A549 (cell line): Measurements from ENCODE around the gene ANKS6. TPM values are rescaled to one million over a fixed set of nuclear protein-coding genes. Genes with fewer than 3 reads are reported as not detected.

Source experiments
- ATAC-seq, 2 experiments: fragments of 200-7000 bp in 1 of 2; fragments of >200 bp in 1 of 2; cut with Nextera tagmentation in 1 of 2; cut with Tn5 transposase in 1 of 2; 3 replicates each; pipeline versions ENCODE4 v1.8.0 to v1.9.1; 2018 to 2020; ENCODE audit warnings: mild to moderate bottlenecking in 1 of 2, moderate library complexity in 1 of 2
- CTCF ChIA-PET: fragments of 300-600 bp; sonication (Branson Sonifier 250); formaldehyde crosslinking; extraction: SDS; loops from one replicate; lab custom pipeline; 2021; ENCODE audit warnings: antibody characterized with exemption, inconsistent platforms; lab: Yijun Ruan, JAX
- POLR2A ChIA-PET: fragments of 350-600 bp; formaldehyde crosslinking; extraction: SDS; loops from one replicate; lab custom pipeline; 2021; ENCODE audit warnings: antibody characterized with exemption, inconsistent platforms; lab: Yijun Ruan, JAX
- DNase-seq, 2 experiments: peaks; one replicate each; pipeline versions ENCODE4 v3.0.0 to v3.0.0-alpha.2; 2011 to 2016; ENCODE audit warnings: low read depth in 1 of 2, low spot score in 1 of 2
- FAIRE-seq: peaks from 2 replicates; lab custom pipeline; 2011; peaks lifted over from hg19 to GRCh38; lab: Jason Lieb, UNC
- H3K27ac ChIP-seq, 2 experiments: fragments of >200 bp; sonication (Bioruptor Twin); formaldehyde crosslinking; 3 replicates each; pipeline ENCODE4 v1.5.1; 2016 to 2017
- H3K4me1 ChIP-seq: fragments of >200 bp; sonication (Bioruptor Twin); formaldehyde crosslinking; 3 replicates; pipeline ENCODE4 v1.6.1; 2016
- H3K4me2 ChIP-seq: fragments of >200 bp; sonication (Bioruptor Twin); formaldehyde crosslinking; 3 replicates; pipeline ENCODE4 v1.6.1; 2016
- H3K4me3 ChIP-seq: fragments of >200 bp; sonication (Bioruptor Twin); formaldehyde crosslinking; 3 replicates; pipeline ENCODE4 v1.5.1; 2016
- H3K9me3 ChIP-seq: fragments of >200 bp; sonication (Bioruptor Twin); formaldehyde crosslinking; 3 replicates; pipeline ENCODE4 v1.6.1; 2016
- CBX2 ChIP-seq: fragments of 200-600 bp; sonication (generic); IDR thresholded peaks from 2 replicates; pipeline ENCODE4 v1.6.1; 2016; ENCODE audit warnings: low read depth, mild to moderate bottlenecking, borderline replicate concordance
- CEBPB ChIP-seq, 2 experiments: fragments of >200 bp in 1 of 2; sonication (Bioruptor Twin) in 1 of 2; formaldehyde crosslinking in 1 of 2; IDR thresholded peaks; 2 replicates each; pipeline ENCODE4 v1.6.1; 2012 to 2016
- CHD2 ChIP-seq: fragments of 150-350 bp; IDR thresholded peaks from 2 replicates; pipeline ENCODE4 v1.6.1; 2014; ENCODE audit warnings: low read length; ENCODE audit not compliant: partially characterized antibody
- EHF ChIP-seq: fragments of 250-450 bp; sonication (Bioruptor Pico); IDR thresholded peaks from 2 replicates; pipeline ENCODE4 v1.5.0; 2020; ENCODE audit warnings: mild to moderate bottlenecking
- EHMT2 ChIP-seq: fragments of 200-600 bp; sonication (generic); IDR thresholded peaks from 2 replicates; pipeline ENCODE4 v1.6.1; 2016; ENCODE audit warnings: antibody characterized with exemption, low read depth, mild to moderate bottlenecking, moderate library complexity
- ESRRA ChIP-seq: fragments of 150-350 bp; IDR thresholded peaks from 2 replicates; pipeline ENCODE4 v1.6.1; 2014; ENCODE audit warnings: mild to moderate bottlenecking, low read length, borderline replicate concordance
- FOSB ChIP-seq: fragments of 250-450 bp; sonication (Bioruptor Pico); IDR thresholded peaks from 2 replicates; pipeline ENCODE4 v1.5.0; 2020; ENCODE audit warnings: mild to moderate bottlenecking, moderate library complexity
- FOXS1 ChIP-seq: fragments of 250-450 bp; sonication (Bioruptor Pico); IDR thresholded peaks from 2 replicates; pipeline ENCODE4 v1.5.0; 2020; ENCODE audit warnings: mild to moderate bottlenecking, moderate library complexity
- GATA3 ChIP-seq: IDR thresholded peaks from 2 replicates; pipeline ENCODE4 v1.6.1; 2012; ENCODE audit warnings: borderline replicate concordance
- JUNB ChIP-seq: fragments of >200 bp; sonication (Bioruptor Twin); formaldehyde crosslinking; IDR thresholded peaks from 2 replicates; pipeline ENCODE4 v1.6.1; 2016
- KDM1A ChIP-seq: fragments of 200-600 bp; sonication (generic); IDR thresholded peaks from 2 replicates; pipeline ENCODE4 v1.6.1; 2016; ENCODE audit warnings: low read depth, mild to moderate bottlenecking
- KDM5A ChIP-seq: fragments of 200-600 bp; sonication (generic); IDR thresholded peaks from 2 replicates; pipeline ENCODE4 v1.6.1; 2016; ENCODE audit warnings: antibody characterized with exemption, mild to moderate bottlenecking
- MAFK ChIP-seq: fragments of 450-650 bp; IDR thresholded peaks from 2 replicates; pipeline ENCODE4 v1.6.1; 2014; ENCODE audit not compliant: partially characterized antibody
- NR3C1 ChIP-seq: fragments of >200 bp; sonication (Bioruptor Twin); formaldehyde crosslinking; IDR thresholded peaks from 3 replicates; pipeline ENCODE4 v1.6.1; 2017
- RFX5 ChIP-seq: fragments of 450-650 bp; IDR thresholded peaks from 2 replicates; pipeline ENCODE4 v1.7.1; 2014; ENCODE audit warnings: antibody characterized with exemption, mild to moderate bottlenecking, moderate library complexity
- RNF2 ChIP-seq: fragments of 200-600 bp; sonication (generic); IDR thresholded peaks from 2 replicates; pipeline ENCODE4 v1.6.1; 2016; ENCODE audit warnings: low read depth, mild to moderate bottlenecking, antibody characterized with exemption, moderate library complexity, borderline replicate concordance
- TP53 ChIP-seq: fragments of 250-450 bp; sonication (Bioruptor Pico); IDR thresholded peaks from 2 replicates; pipeline ENCODE4 v1.5.0; 2021; ENCODE audit warnings: mild to moderate bottlenecking, moderate library complexity
- WGBS: methylation state at CpG from one replicate; pipeline ENCODE4 v1.1.6; 2017; ENCODE audit errors: missing lambda C conversion rate; 5-methylcytosine and 5-hydroxymethylcytosine counted together
- polyA plus RNA-seq, 4 experiments: library from polyadenylated mRNA; depleted of rRNA in 3 of 4; stranded (reverse); fragments of >200 nt; fragmentation: RNase III in 1 of 4; extraction: RNeasy Plus Mini Kit Qiagen cat#74134 plus additional on column Dnase treatment in 1 of 4; gene quantifications; 2 replicates in 3 of 4; 3 replicates in 1 of 4; pipeline ENCODE4 v1.2.3, GENCODE V29; 2011 to 2017
- TF ChIP-seq, protein P1 (sequence below): fragments of 150-350 bp; IDR thresholded peaks from 2 replicates; pipeline ENCODE4 v1.6.1; 2014; ENCODE audit warnings: low read depth, mild to moderate bottlenecking, low read length
- TF ChIP-seq, protein P2 (sequence below): fragments of >200 bp; sonication (Bioruptor Twin); formaldehyde crosslinking; IDR thresholded peaks from 2 replicates; pipeline ENCODE4 v1.6.1; 2016

Gene ANKS6
- polyA plus RNA-seq, 2 of the 4 experiments (the other 2 are of a cell fraction), result 14.7 to 15.2 TPM

DNA sequence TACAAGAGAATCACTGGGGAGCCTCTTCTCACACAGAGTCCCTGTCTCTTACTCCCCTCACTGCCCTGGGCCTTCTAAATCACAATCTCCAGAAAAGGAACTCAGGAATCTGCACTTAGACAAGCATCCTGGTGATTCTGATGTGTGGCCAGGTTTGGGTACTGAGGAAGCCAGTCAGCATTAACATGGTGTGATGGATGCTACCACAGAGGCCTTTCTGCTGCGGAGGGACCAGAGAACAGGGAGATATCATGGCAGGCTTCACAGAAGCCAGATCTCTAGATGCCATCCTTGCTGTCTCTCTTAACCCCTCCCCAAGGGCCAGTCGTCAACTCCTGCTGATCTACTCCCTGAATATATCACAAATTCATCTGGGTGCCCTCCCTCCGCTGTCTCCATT lies 1.6 kb downstream of the ANKS6 start (continued):
- TF ChIP-seq, protein P1, sequence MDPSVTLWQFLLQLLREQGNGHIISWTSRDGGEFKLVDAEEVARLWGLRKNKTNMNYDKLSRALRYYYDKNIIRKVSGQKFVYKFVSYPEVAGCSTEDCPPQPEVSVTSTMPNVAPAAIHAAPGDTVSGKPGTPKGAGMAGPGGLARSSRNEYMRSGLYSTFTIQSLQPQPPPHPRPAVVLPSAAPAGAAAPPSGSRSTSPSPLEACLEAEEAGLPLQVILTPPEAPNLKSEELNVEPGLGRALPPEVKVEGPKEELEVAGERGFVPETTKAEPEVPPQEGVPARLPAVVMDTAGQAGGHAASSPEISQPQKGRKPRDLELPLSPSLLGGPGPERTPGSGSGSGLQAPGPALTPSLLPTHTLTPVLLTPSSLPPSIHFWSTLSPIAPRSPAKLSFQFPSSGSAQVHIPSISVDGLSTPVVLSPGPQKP, result no peak
- TF ChIP-seq FOSB (no peak), RFX5 (no peak), ESRRA (no peak), GATA3 (no peak)

DNA sequence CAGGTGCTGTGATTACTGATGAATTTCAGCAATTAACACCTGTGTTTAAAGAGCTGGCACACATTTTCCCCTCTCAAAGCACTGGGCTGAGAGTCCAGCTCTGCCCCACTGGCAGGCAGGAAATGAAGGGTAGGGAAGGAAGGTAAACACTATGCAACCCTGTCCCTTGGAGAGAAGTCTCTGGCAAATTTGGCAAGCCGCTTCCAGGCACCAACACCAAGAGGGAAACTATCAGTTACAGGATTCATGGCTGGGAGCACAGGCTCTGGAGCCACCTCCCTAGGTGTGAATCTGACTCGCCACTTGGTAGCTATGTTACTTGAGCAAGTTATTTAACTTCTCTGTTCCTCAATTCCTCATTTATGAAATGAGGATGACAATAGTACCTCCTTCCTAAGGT lies 3.3 kb downstream of the ANKS6 start:
- Histone ChIP-seq H3K4me3 (no peak overlapping the region), H3K4me1 (peaks cover 24% of the 10 kb centered on the region), H3K27ac (no peak overlapping the region), H3K9me3 (peaks cover 6% of the 10 kb centered on the region; the same call in 2 of the 3 replicates), H3K4me2 (no peak overlapping the region)
- ATAC-seq (no peak), FAIRE-seq (no peak), DNase-seq (no peak)
- POLR2A ChIA-PET, result no interaction called here
- WGBS, result 95% methylated on average over 2 of the region's 2 CpGs
- TF ChIP-seq NR3C1, result no peak
- TF ChIP-seq FOXS1 (CRISPR knock-in tag), result no peak
- CTCF ChIA-PET, result interaction anchor here (1.8 to 10.9 kb wide), 5 partner anchors 9 to 477 kb away, joined by 4 to 146 read pairs (median 17); partner anchors contain the start of gene GALNT12

DNA sequence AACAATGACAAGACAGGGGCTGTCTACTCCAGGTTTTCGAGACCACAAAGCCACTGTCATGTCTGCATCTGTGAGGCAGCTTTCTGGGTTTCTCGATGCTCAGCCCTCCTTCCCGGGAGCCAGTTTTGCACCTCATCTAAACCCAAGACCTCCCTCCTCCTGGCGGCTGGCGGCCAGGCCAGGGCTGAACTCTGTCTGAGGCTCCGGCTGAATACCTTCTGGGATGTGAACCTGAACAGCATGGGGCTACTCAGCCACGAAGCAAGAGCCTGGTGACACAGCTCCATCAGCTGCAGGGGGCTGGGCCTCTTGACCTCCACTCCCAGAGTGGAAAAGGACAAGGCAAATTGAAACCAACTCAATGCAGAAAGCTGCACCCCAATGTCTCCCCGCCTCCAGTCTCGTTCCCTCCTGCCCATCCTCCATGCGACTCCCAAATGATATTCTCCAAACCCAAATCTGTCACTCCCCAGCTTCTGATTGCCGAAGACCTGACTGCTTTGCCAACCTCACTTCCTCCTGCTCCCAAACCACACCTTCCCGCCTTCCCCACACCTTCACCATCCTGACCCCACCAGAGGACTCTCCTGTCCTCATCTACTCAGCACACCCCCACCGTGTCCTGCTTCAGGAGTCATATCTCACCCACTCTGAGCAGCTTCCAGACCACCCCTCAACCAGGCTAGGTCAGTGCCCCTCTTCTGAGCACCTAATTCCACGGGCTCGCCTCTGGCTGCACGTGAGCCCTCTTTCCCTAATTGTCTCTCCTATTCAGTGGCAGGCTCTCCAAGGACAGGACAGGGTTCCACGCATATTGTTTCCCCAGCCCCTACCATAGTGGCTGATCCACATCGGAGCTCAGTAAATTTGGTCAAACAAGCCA lies 4.5 kb downstream of the ANKS6 start:
- Histone ChIP-seq H3K4me3 (no peak overlapping the region), H3K9me3 (no peaks in the 10 kb centered on the region), H3K4me1 (peaks cover 24% of the 10 kb centered on the region), H3K4me2 (no peak overlapping the region; the same call in 2 of the 3 replicates), H3K27ac (peak overlapping the region in 1 of 2 experiments; percentile 16; a peak in 1 of 6 replicates)
- POLR2A ChIA-PET, result no interaction called here
- 76% methylated on average over 18 of the region's 18 CpGs for WGBS
- ATAC-seq, result peak in 1 of 2 experiments; percentile 14; a peak in 1 of 6 replicates
- CTCF ChIA-PET, result interaction anchor here (0.6 to 10.9 kb wide), 19 partner anchors 10 to 605 kb away, joined by 3 to 146 read pairs (median 4); partner anchors contain the start of genes GABBR2 and GALNT12
- FAIRE-seq, result no peak
- TF ChIP-seq KDM1A, result no peak
- TF ChIP-seq, protein P2, sequence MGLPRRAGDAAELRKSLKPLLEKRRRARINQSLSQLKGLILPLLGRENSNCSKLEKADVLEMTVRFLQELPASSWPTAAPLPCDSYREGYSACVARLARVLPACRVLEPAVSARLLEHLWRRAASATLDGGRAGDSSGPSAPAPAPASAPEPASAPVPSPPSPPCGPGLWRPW, result no peak
- TF ChIP-seq CBX2, result no peak
- no peak for TF ChIP-seq TP53 (CRISPR knock-in tag)
- no peak for TF ChIP-seq KDM5A
- TF ChIP-seq EHF (CRISPR knock-in tag), result no peak
- no peak for TF ChIP-seq CHD2
- TF ChIP-seq CEBPB (IDR thresholded peaks at IDR 0.05), result no peak
- TF ChIP-seq EHMT2, result no peak
- no peak for TF ChIP-seq GATA3
- TF ChIP-seq RNF2, result no peak
- no peak for TF ChIP-seq MAFK
- no peak for TF ChIP-seq JUNB
- no peak for DNase-seq
